GM12874 (cell line): ENCODE measurements around the gene PIM1.

ENCODE experiments used
- TF ChIP-seq, protein P1 (sequence below): IDR thresholded peaks from 2 replicates; pipeline ENCODE4 v1.5.1; 2011; ENCODE audit warnings: low read depth, mild to moderate bottlenecking, control low read depth, low read length, moderate library complexity; ENCODE audit not compliant: insufficient read depth

PIM1 gene

DNA sequence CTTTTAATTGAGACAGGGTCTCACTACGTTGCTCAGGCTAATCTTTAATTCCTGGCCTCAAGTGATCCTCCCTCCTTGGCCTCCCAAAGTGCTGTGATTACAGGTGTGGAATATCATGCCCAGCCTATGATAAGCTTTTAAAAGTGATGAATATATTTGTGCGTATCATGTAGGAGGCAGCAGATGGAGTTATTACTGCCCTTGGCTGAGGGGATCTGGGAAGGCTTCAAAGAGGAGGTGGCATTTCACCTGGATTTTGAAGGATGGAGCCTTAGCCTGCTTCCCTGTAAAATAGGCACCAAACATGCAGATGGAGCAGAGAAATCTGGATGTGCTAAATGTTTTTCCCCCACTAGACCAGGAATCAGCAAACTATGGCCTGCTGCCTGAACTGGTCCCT lies 10.1 kb downstream of the PIM1 start:
- TF ChIP-seq, protein P1, sequence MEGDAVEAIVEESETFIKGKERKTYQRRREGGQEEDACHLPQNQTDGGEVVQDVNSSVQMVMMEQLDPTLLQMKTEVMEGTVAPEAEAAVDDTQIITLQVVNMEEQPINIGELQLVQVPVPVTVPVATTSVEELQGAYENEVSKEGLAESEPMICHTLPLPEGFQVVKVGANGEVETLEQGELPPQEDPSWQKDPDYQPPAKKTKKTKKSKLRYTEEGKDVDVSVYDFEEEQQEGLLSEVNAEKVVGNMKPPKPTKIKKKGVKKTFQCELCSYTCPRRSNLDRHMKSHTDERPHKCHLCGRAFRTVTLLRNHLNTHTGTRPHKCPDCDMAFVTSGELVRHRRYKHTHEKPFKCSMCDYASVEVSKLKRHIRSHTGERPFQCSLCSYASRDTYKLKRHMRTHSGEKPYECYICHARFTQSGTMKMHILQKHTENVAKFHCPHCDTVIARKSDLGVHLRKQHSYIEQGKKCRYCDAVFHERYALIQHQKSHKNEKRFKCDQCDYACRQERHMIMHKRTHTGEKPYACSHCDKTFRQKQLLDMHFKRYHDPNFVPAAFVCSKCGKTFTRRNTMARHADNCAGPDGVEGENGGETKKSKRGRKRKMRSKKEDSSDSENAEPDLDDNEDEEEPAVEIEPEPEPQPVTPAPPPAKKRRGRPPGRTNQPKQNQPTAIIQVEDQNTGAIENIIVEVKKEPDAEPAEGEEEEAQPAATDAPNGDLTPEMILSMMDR, result no peak

DNA sequence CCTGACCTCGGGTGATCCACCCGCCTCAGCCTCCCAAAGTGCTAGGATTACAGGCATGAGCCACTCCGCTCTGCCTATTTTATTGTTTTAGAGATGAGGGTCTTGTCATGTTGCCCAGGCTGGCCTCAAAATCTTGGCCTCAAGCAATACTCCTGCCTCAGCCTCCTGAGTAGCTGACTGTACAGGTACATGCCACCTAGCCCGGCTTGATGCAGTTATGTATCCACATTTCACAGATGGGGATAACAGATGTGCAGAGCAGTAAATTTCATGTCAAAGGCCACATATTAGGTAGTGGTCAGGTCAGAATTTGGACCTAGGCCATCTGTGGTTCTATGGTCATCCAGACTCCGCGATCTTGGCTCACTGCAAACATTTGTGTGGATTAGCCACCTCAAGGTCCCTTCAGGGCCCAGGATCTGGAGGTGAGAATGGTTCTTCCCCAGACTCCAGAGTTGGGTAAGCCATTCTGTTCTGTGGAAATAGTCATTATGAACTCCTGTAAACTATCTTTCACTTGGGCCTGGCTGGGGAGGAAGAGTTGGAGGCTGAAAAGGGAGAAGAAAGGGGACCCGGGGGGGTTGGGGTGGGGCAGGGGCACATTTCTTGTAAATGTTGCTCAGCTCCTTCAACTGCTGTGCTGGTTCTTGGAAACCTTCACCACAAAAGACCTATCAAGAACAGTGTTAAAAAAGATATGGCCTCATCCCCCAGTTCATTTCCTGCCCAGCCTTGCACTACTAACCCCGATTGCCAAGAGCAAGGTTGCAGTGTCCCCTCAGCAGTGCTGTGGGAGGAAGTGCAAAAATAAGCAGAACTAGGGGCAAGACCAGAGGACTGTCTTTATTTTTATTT lies 13.0 kb downstream of the PIM1 start:
- TF ChIP-seq, protein P1, result no peak

GRCh38 chr6:37187321-37188022 lies 17.5 kb downstream of the PIM1 start:
- TF ChIP-seq, protein P1, result no peak

GRCh38 chr6:37188962-37189510 lies 19.1 kb downstream of the PIM1 start:
- TF ChIP-seq, protein P1, result no peak

GRCh38 chr6:37190159-37190535 lies 20.2 kb downstream of the PIM1 start:
- TF ChIP-seq, protein P1, result no peak

- TF ChIP-seq, protein P1, result no peak
Measured at GRCh38 chr6:37192666-37193065, 22.7 kb downstream of the PIM1 start.

- TF ChIP-seq, protein P1, result no peak
Measured at GRCh38 chr6:37200085-37200484, 30.1 kb downstream of the PIM1 start.
